ENCODE results near the gene TBPL2. TPM values are rescaled to one million over a fixed set of nuclear protein-coding genes. Genes with fewer than 3 reads are reported as not detected.

Gene TBPL2
- total and polyA plus RNA-seq, 2 donors (not counting 3 experiments of a cell fraction or from before 2014, with no cell fraction given) = not detected

DNA sequence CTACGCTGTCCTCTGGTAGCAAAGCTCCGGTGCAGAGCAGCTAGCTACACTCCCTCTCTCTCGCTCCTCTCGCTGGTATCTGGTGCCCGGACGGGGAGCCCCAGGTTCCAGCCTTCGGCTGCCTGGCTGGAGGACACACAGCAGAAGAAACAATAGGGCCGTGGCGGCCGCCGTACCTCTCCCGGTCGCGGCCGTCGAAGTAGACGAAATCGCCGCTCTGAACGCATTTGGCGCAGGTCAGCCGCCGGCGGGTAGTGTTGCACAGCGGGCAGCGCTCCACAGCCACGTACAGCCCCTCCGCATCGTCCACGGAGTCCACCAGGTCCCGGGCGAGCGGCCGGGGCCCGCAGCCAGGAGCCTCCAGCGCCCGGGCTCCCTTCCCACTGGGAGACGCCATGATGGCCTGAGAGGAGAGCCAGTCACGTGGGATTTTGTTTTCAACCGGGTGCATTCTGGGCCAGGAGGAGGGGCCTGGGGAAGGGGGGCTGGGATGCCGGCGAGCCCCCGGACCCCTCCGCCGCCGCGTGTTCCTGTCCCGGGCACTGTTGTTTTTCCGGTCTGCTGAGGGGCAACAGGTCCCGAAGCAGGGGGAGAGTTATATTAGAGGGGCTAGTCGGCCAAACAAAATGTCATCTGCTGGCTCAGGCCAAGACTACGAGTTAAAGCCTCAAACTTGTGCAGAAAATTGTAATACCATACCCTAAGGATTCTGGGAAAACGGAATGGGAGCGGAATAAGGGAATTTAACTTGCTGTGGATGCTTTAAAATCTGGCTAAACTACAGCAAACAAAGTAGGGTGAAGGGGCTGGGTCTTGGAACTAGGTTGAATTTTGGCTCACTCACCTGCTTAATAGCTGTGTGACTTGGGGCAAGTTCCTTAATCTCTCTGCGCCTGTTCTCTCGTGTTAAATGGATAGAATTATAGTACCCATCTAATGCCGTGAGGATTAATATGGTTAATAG is 28.7 kb downstream of the TBPL2 start, which contains the start of gene ATG14:
Gene ATG14 (minus strand): TSS at position 405 of the 964 bp plus-strand sequence. CDS start 8 bp downstream, at position 397.
- CTCF ChIA-PET = interaction anchor here (0.9 to 1.3 kb wide), 2 partner anchors 12 to 198 kb away, joined by 4 read pairs; no protein-coding TSS in a partner anchor
- peaks cover 0 to 3% of the 10 kb centered on the region in 2 experiments for H3K27me3 ChIP-seq (ENCODE audit: control insufficient read depth in 2 of 2, insufficient read depth in 2 of 2, low read length in 2 of 2)
- dilution Hi-C loops (cut with MboI; ENCODE audit: extremely low pct_ligation_motif_present, low sequenced_read_pairs) (no loop called here), intact Hi-C loops (cut with micrococcal nuclease) (loop anchor here (5.0 kb wide), 1 partner anchor 139 kb away; the partner anchor contains the start of gene FBXO34)
- H3K9ac ChIP-seq (replicated peaks; ENCODE audit: extremely low read depth, insufficient read depth, low read length) = peak within 1 kb of the TSS; percentile 79
- H3K9me1 ChIP-seq (replicated peaks; ENCODE audit: control insufficient read depth, extremely low read depth, insufficient read depth, low read length) = no peaks in the 10 kb centered on the region
- H4K20me1 ChIP-seq (replicated peaks; ENCODE audit: control insufficient read depth, extremely low read depth, insufficient read depth, low read length) = no peaks in the 10 kb centered on the region
- no peaks in the 10 kb centered on the region for H3K9me3 ChIP-seq (replicated peaks; ENCODE audit: control insufficient read depth, insufficient read depth, low read length)
- H3K4me3 ChIP-seq (replicated peaks in 1 of 3; ENCODE audit: insufficient read depth in 1 of 3, low read depth in 1 of 3, low read length in 3 of 3) = peak within 1 kb of the TSS; percentile 77 to 91 (median 85)
- FAIRE-seq (peak; percentile 66), DNase-seq (ENCODE audit: low read depth, low spot score) (peak; percentile 90)
- peak; percentile 60 for TF ChIP-seq POLR2AphosphoS5 (IDR thresholded peaks at IDR 0.05; ENCODE audit: insufficient read depth, low read depth, low read length)
- no peak for TF ChIP-seq POLR2A (IDR thresholded peaks at IDR 0.05; ENCODE audit: low read depth, low read length)
- no peak for TF ChIP-seq MYC (IDR thresholded peaks at IDR 0.05; ENCODE audit: low read depth, low read length)
- TF ChIP-seq, protein P1, sequence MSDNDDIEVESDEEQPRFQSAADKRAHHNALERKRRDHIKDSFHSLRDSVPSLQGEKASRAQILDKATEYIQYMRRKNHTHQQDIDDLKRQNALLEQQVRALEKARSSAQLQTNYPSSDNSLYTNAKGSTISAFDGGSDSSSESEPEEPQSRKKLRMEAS (IDR thresholded peaks at IDR 0.05; ENCODE audit: insufficient read depth, insufficient read length) = peak; percentile 73
- TSS peak; percentile 92 for BruUV-seq (replicated peaks)
- H3K4me2 ChIP-seq (ENCODE audit: insufficient read depth, low read length) = peak within 1 kb of the TSS; percentile 99
- H3K27ac ChIP-seq (ENCODE audit: insufficient read depth, low read depth, low read length) = peak within 1 kb of the TSS; percentile 60
- peak within 1 kb of the TSS; percentile 93 for H2AFZ ChIP-seq (ENCODE audit: low read depth, low read length)
- H3K4me1 ChIP-seq (ENCODE audit: control insufficient read depth, extremely low read depth, insufficient read depth, low read length) = peaks cover 15% of the 10 kb centered on the region
- no peaks in the 10 kb centered on the region for H3K36me3 ChIP-seq (ENCODE audit: control insufficient read depth in 2 of 2, extremely low read depth in 1 of 2, insufficient read depth in 2 of 2, low read length in 2 of 2)
- POLR2A ChIA-PET = no interaction called here
- H3K79me2 ChIP-seq (ENCODE audit: control insufficient read depth, insufficient read depth, low read length) = peaks cover 22% of the 10 kb centered on the region

DNA sequence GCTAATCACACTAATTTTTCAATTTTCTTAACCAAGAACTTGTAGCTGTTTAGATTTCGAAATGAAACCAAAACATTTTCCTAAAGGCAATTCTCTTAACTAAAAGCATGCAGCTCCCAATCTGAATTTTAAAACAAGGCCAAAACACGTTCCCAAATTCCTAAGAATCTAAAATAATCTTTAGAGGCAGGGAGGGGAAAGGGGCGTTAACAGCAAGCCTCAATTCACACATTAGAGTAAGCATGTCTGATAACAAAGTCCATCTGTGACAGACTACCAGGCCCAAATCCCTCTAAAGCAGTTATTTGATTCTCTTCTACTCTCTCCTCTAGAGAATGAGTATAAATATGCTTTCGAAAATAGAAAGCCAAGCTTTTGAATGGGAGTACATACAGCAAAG is 29.5 kb downstream of the TBPL2 start:
- Histone ChIP-seq H3K9me3 (replicated peaks; ENCODE audit: control insufficient read depth, insufficient read depth, low read length) (no peaks in the 10 kb centered on the region), H3K4me1 (ENCODE audit: control insufficient read depth, extremely low read depth, insufficient read depth, low read length) (peaks cover 15% of the 10 kb centered on the region), H2AFZ (ENCODE audit: low read depth, low read length) (peak overlapping the region; percentile 93), H3K4me2 (ENCODE audit: insufficient read depth, low read length) (peak overlapping the region; percentile 99), H3K9ac (replicated peaks; ENCODE audit: extremely low read depth, insufficient read depth, low read length) (peak overlapping the region; percentile 79), H3K36me3 (ENCODE audit: control insufficient read depth in 2 of 2, extremely low read depth in 1 of 2, insufficient read depth in 2 of 2, low read length in 2 of 2) (no peaks in the 10 kb centered on the region), H3K9me1 (replicated peaks; ENCODE audit: control insufficient read depth, extremely low read depth, insufficient read depth, low read length) (no peaks in the 10 kb centered on the region), H4K20me1 (replicated peaks; ENCODE audit: control insufficient read depth, extremely low read depth, insufficient read depth, low read length) (no peaks in the 10 kb centered on the region), H3K79me2 (ENCODE audit: control insufficient read depth, insufficient read depth, low read length) (peaks cover 22% of the 10 kb centered on the region), H3K27me3 (ENCODE audit: control insufficient read depth in 2 of 2, insufficient read depth in 2 of 2, low read length in 2 of 2) (peaks cover 0 to 3% of the 10 kb centered on the region in 2 experiments), H3K27ac (ENCODE audit: insufficient read depth, low read depth, low read length) (peak overlapping the region; percentile 60), H3K4me3 (replicated peaks in 1 of 3; ENCODE audit: insufficient read depth in 1 of 3, low read depth in 1 of 3, low read length in 3 of 3) (peak overlapping the region; percentile 77 to 91 (median 85))
- BruUV-seq (replicated peaks) = no TSS peak
- TF ChIP-seq JUN (IDR thresholded peaks at IDR 0.05; ENCODE audit: borderline replicate concordance, insufficient read depth, insufficient read length, low read depth) (no peak), MYC (IDR thresholded peaks at IDR 0.05; ENCODE audit: low read depth, low read length) (no peak), POLR2A (IDR thresholded peaks at IDR 0.05; ENCODE audit: low read depth, low read length) (no peak), GATA2 (IDR thresholded peaks at IDR 0.05; ENCODE audit: insufficient read depth, insufficient read length, low read depth, low read length) (no peak), EZH2 (IDR thresholded peaks at IDR 0.05; ENCODE audit: borderline replicate concordance, low read depth, low read length, severe bottlenecking) (no peak), FOS (IDR thresholded peaks at IDR 0.05; ENCODE audit: borderline replicate concordance, insufficient read depth, low read length) (no peak), POLR2AphosphoS5 (IDR thresholded peaks at IDR 0.05; ENCODE audit: insufficient read depth, low read depth, low read length) (no peak)
- TF ChIP-seq, protein P1 (IDR thresholded peaks at IDR 0.05; ENCODE audit: insufficient read depth, insufficient read length) = no peak
- TF ChIP-seq, protein P2, sequence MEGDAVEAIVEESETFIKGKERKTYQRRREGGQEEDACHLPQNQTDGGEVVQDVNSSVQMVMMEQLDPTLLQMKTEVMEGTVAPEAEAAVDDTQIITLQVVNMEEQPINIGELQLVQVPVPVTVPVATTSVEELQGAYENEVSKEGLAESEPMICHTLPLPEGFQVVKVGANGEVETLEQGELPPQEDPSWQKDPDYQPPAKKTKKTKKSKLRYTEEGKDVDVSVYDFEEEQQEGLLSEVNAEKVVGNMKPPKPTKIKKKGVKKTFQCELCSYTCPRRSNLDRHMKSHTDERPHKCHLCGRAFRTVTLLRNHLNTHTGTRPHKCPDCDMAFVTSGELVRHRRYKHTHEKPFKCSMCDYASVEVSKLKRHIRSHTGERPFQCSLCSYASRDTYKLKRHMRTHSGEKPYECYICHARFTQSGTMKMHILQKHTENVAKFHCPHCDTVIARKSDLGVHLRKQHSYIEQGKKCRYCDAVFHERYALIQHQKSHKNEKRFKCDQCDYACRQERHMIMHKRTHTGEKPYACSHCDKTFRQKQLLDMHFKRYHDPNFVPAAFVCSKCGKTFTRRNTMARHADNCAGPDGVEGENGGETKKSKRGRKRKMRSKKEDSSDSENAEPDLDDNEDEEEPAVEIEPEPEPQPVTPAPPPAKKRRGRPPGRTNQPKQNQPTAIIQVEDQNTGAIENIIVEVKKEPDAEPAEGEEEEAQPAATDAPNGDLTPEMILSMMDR (IDR thresholded peaks at IDR 0.05; ENCODE audit: extremely low read depth in 1 of 2, insufficient read depth in 1 of 2, low read depth in 1 of 2, low read length in 2 of 2) = no peak
- CTCF ChIA-PET = interaction anchor here (0.9 to 1.3 kb wide), 3 partner anchors 11 to 198 kb away, joined by 3 to 4 read pairs (median 4); no protein-coding TSS in a partner anchor
- dilution Hi-C loops (cut with MboI; ENCODE audit: extremely low pct_ligation_motif_present, low sequenced_read_pairs) = no loop called here
- intact Hi-C loops (cut with micrococcal nuclease) = loop anchor here (5.0 kb wide), 1 partner anchor 139 kb away; the partner anchor contains the start of gene FBXO34
- POLR2A ChIA-PET = interaction anchor here (0.7 kb wide), 1 partner anchor 190 kb away, joined by 5 read pairs; no protein-coding TSS in a partner anchor
- FAIRE-seq (no peak), DNase-seq (ENCODE audit: low read depth, low spot score) (no peak)

Data from endothelial cell of umbilical vein (primary cell).